ENCODE results near the gene NOTO.
"Not testable (repeated sequence)": the region's sequence is repeated elsewhere in the genome, so short reads cannot be mapped to it uniquely, and the experiment has no call there.

- TF ChIP-seq TAF1 (IDR thresholded peaks at IDR 0.05; ENCODE audit: low read depth); EZH2 (IDR thresholded peaks at IDR 0.05; ENCODE audit: borderline replicate concordance, insufficient read depth, low read length, poor library complexity, severe bottlenecking); CTCF (IDR thresholded peaks at IDR 0.05; ENCODE audit: poor library complexity, severe bottlenecking); SMC3 (conservative IDR thresholded peaks at IDR 0.05; ENCODE audit: poor library complexity); MXI1 (conservative IDR thresholded peaks at IDR 0.05; ENCODE audit: poor library complexity, severe bottlenecking); EP300 (conservative IDR thresholded peaks at IDR 0.05; ENCODE audit: poor library complexity, severe bottlenecking); POLR2AphosphoS5 (IDR thresholded peaks at IDR 0.05); RAD21 (conservative IDR thresholded peaks at IDR 0.05): not testable (repeated sequence)
Observed at GRCh38 chr2:73165978-73166377, 36.4 kb upstream of the NOTO start.
